Uterus (tissue), 4 donors: ENCODE measurements around the gene ATXN7L1. TPM values are rescaled to one million over a fixed set of nuclear protein-coding genes. Genes with fewer than 3 reads are reported as not detected.

Experiments used
- DNase-seq, 2 donors: peaks; one replicate each; pipeline ENCODE4 v3.0.0-alpha.2; 2019 to 2020
- H3K27ac ChIP-seq, 2 donors: fragments of 200-600 bp; sonication (generic); 1 replicate in 1 of 2; 2 replicates in 1 of 2; pipeline ENCODE4 v1.5.1; 2016 to 2018
- H3K27me3 ChIP-seq, 2 donors: fragments of 200-600 bp; sonication (generic); one replicate each; pipeline ENCODE4 v1.5.1; 2018 to 2019; ENCODE audit warnings: control low read depth in 1 of 2
- H3K36me3 ChIP-seq, 2 donors: fragments of 200-600 bp; sonication (generic); one replicate each; pipeline ENCODE4 v1.5.1; 2019; ENCODE audit warnings: control low read depth in 1 of 2
- H3K4me1 ChIP-seq, 2 donors: fragments of 200-600 bp; sonication (generic); one replicate each; pipeline ENCODE4 v1.5.1; 2018 to 2019; ENCODE audit warnings: control low read depth in 1 of 2
- H3K4me3 ChIP-seq, 2 donors: fragments of 200-600 bp; sonication (generic); 1 replicate in 1 of 2; 2 replicates in 1 of 2; pipeline ENCODE4 v1.5.1; 2018 to 2019; ENCODE audit warnings: mild to moderate bottlenecking in 1 of 2
- H3K9me3 ChIP-seq, 2 donors: fragments of 200-600 bp; sonication (generic); one replicate each; pipeline ENCODE4 v1.5.1; 2019; ENCODE audit warnings: control low read depth in 1 of 2
- POLR2A ChIP-seq, 2 donors: fragments of 450-650 bp; IDR thresholded peaks; one replicate each; pipeline ENCODE4 v1.6.1; 2016; ENCODE audit warnings: antibody characterized with exemption in 2 of 2, mild to moderate bottlenecking in 1 of 2, moderate library complexity in 1 of 2
- intact Hi-C: fragments of 100-400 bp; cut with DNase I; formaldehyde crosslinking; loops from one replicate; pipeline ENCODE4 v1.15.1; 2023; ENCODE audit warnings: low total_unique reads
- total RNA-seq, 4 donors: library from RNA; depleted of rRNA in 3 of 4; stranded (reverse); fragments of >200 nt in 3 of 4; gene quantifications; one replicate each; pipeline versions ENCODE4 v1.1.0 to v1.2.4, GENCODE V29; 2014 to 2023
- TF ChIP-seq, protein P1 (sequence below), 4 experiments: fragments of 200-600 bp in 2 of 4; fragments of 450-650 bp in 2 of 4; sonication (generic) in 2 of 4; IDR thresholded peaks; one replicate each; pipeline ENCODE4 v1.5.1; 2016 to 2019; ENCODE audit warnings: antibody characterized with exemption in 4 of 4, mild to moderate bottlenecking in 2 of 4, moderate library complexity in 1 of 4
- donor health status: DM: yes; HTN: yes; CAD: no.

Gene ATXN7L1
- total RNA-seq, 4 donors from 2014 or later, result 4.4 to 22.4 (median 11.0) TPM

DNA sequence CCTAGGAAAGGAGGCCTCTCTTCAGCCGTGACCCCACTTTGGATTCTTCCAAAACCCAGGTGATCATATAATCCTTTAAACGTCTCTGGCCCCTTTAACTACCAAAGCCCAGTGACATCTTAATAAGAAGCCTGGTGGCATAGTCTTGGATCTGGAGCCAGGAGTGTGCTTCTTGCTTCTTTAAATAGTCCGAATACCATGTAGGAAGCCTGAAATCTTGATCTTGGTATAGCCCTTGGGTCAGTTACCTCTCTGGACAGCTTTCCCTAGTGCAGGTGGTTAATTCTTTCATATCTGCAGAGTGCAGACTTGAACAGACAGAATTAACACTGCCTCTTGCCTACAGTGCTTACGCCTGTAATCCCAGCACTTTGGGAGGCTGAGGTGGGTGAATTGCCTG, 156.5 kb downstream of the ATXN7L1 start:
- no peaks in the 10 kb centered on the region for H3K4me1 ChIP-seq
- no peak for DNase-seq
- TF ChIP-seq POLR2A (IDR thresholded peaks at IDR 0.05), result no peak
- TF ChIP-seq, protein P1, sequence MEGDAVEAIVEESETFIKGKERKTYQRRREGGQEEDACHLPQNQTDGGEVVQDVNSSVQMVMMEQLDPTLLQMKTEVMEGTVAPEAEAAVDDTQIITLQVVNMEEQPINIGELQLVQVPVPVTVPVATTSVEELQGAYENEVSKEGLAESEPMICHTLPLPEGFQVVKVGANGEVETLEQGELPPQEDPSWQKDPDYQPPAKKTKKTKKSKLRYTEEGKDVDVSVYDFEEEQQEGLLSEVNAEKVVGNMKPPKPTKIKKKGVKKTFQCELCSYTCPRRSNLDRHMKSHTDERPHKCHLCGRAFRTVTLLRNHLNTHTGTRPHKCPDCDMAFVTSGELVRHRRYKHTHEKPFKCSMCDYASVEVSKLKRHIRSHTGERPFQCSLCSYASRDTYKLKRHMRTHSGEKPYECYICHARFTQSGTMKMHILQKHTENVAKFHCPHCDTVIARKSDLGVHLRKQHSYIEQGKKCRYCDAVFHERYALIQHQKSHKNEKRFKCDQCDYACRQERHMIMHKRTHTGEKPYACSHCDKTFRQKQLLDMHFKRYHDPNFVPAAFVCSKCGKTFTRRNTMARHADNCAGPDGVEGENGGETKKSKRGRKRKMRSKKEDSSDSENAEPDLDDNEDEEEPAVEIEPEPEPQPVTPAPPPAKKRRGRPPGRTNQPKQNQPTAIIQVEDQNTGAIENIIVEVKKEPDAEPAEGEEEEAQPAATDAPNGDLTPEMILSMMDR (IDR thresholded peaks at IDR 0.05), result no peak
- H3K9me3 ChIP-seq, result no peaks in the 10 kb centered on the region
- intact Hi-C loops, result no loop called here
- H3K36me3 ChIP-seq, result no peaks in the 10 kb centered on the region
- H3K27ac ChIP-seq, result no peak overlapping the region
- H3K4me3 ChIP-seq, result no peak overlapping the region
- H3K27me3 ChIP-seq, result no peaks in the 10 kb centered on the region

DNA sequence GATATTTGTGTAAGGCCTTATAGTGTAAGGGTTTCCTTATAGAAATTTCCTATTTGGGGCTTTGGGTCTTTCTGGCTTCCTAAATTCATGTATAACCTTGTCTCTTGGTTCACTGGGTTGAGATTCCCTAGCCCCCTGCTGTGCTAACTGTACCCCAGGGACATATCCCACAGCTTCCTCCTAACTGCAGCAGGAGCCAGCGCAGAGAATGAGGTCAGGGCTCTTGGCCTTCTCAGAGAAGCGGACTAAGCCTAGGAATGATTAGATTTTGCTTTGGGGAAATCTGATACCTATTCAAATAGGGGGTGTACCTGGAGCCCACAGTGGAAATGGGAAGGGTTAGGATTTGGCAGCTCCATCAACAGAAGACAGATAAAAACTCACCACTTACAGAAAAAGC, 157.0 kb downstream of the ATXN7L1 start:
- no peaks in the 10 kb centered on the region for H3K27me3 ChIP-seq
- H3K36me3 ChIP-seq, result no peaks in the 10 kb centered on the region
- no peaks in the 10 kb centered on the region for H3K4me1 ChIP-seq
- H3K27ac ChIP-seq, result no peak overlapping the region
- H3K4me3 ChIP-seq, result no peak overlapping the region
- no peak for DNase-seq
- no peak for TF ChIP-seq POLR2A (IDR thresholded peaks at IDR 0.05)
- TF ChIP-seq, protein P1 (IDR thresholded peaks at IDR 0.05), result no peak
- no peaks in the 10 kb centered on the region for H3K9me3 ChIP-seq
- intact Hi-C loops, result no loop called here

DNA sequence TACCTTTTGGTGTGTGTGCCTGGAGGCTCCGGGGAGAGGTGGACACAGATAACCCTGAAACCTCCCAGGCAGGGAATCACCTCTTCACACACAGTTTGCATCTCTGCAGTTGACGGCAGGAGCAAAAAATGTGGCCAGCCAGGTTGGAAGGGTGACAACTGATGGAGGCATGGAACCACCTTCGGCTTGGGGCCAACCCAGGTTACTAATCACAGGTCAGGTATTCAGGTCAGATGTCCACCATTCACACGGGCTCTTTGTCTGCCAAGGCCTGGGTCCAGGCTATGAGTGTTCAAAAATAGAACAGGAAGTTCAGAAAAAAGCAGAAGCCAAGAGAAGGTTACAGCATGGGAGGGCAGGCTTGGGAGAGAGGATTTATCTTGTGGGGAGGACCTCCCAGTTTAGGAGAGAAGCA, 157.9 kb downstream of the ATXN7L1 start:
- intact Hi-C loops, result no loop called here
- Histone ChIP-seq H3K9me3 (no peaks in the 10 kb centered on the region), H3K27ac (no peak overlapping the region), H3K4me3 (no peak overlapping the region), H3K4me1 (no peaks in the 10 kb centered on the region), H3K36me3 (no peaks in the 10 kb centered on the region), H3K27me3 (no peaks in the 10 kb centered on the region)
- TF ChIP-seq POLR2A (IDR thresholded peaks at IDR 0.05), result no peak
- TF ChIP-seq, protein P1 (IDR thresholded peaks at IDR 0.05), result no peak
- no peak for DNase-seq

DNA sequence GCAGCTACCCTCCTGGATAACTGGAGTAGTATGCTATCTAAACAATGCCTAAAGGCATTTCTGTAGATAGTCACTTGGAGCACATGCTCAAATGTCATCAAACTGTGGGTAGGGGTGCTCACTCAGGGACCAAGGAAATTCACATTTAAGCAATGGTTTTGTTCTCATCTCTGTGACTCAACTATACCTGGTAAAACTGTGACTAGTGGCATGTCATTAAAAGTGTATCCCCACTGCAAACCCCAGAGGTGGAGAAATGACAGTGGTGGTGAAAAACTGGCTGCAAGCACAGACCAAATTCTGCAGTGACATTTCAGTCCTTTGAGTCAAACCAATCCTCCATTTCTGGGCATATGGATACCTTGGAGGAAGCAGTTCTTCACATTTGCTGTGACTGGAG, 160.9 kb downstream of the ATXN7L1 start:
- no peaks in the 10 kb centered on the region for H3K27me3 ChIP-seq
- no peak for TF ChIP-seq POLR2A (IDR thresholded peaks at IDR 0.05)
- TF ChIP-seq, protein P1 (IDR thresholded peaks at IDR 0.05), result no peak
- no peaks in the 10 kb centered on the region for H3K9me3 ChIP-seq
- no peaks in the 10 kb centered on the region for H3K4me1 ChIP-seq
- no peak overlapping the region for H3K27ac ChIP-seq
- intact Hi-C loops, result no loop called here
- H3K4me3 ChIP-seq, result no peak overlapping the region
- no peaks in the 10 kb centered on the region for H3K36me3 ChIP-seq
- DNase-seq, result no peak

DNA sequence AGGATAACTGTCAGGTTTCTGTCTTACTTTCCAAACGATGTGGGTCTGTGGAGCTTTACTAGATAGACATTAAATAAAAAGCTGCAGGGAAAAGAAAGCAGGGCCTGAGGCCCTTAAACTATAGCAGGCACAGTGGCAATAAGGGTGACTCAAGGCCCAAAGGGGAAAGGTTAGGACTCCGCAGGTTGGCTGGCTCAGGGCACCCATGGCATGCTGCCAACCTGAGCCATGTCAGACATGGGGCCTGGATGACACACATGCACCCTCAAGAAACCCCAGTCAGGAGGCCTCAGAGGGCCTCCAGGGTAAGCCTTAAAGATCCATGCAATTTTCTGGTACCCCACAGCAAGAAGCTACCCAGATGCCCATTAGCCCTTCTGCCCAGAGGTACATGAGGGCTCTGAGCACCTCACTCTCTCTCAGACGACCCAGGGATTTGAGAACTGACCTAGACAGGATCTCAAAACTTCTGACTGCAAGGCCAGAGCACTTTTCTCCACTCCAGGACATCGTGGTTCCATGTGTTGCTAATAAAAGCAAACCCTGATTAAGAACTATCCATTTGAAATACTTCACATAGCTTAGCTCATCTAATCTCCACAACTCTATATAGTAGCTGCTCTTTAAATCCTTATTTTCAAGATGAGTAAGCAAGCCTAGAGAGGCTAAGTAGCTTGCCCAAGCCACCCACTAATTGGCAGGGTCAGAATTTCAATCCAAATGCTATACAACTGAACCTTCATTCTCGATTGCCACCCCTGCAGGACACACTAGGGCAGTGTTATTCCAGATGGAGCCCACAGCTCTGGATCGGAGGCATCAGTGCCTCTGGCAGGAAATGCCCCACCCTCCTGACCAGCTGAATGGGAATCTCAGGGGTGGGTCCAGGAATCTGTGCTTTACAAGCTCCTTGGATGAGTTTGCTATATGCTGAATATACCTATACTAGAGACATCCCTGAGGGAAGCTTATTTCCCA, 162.6 kb downstream of the ATXN7L1 start:
- H3K9me3 ChIP-seq, result no peaks in the 10 kb centered on the region
- H3K4me1 ChIP-seq, result no peaks in the 10 kb centered on the region
- TF ChIP-seq, protein P1 (IDR thresholded peaks at IDR 0.05), result no peak
- no peak for TF ChIP-seq POLR2A (IDR thresholded peaks at IDR 0.05)
- intact Hi-C loops, result no loop called here
- no peaks in the 10 kb centered on the region for H3K27me3 ChIP-seq
- no peaks in the 10 kb centered on the region for H3K36me3 ChIP-seq
- no peak for DNase-seq
- no peak overlapping the region for H3K4me3 ChIP-seq
- no peak overlapping the region for H3K27ac ChIP-seq
